Mesenchymal stem cell (in vitro differentiated cells and primary cell): ENCODE results near the gene SLC16A7.

ENCODE experiments used
- DNase-seq: peaks from one replicate; pipeline ENCODE4 v3.0.0-alpha.2; 2013
- H2AFZ ChIP-seq: one replicate; pipeline ENCODE4 v1.6.1; 2013; ENCODE audit warnings: low read depth, mild to moderate bottlenecking, control low read depth, inconsistent platforms, low read length, moderate library complexity
- H2AK5ac ChIP-seq: 2 replicates; pipeline ENCODE4 v1.6.1; 2013; ENCODE audit warnings: low read length, moderate library complexity, mild to moderate bottlenecking, inconsistent platforms; ENCODE audit not compliant: severe bottlenecking
- H2BK120ac ChIP-seq: one replicate; pipeline ENCODE4 v1.6.1; 2013; ENCODE audit warnings: low read depth, mild to moderate bottlenecking, inconsistent platforms, low read length, moderate library complexity
- H2BK12ac ChIP-seq, 2 experiments: one replicate each; pipeline ENCODE4 v1.6.1; 2013; ENCODE audit warnings: inconsistent platforms in 2 of 2, low read length in 2 of 2, mild to moderate bottlenecking in 2 of 2, moderate library complexity in 2 of 2, control low read depth in 1 of 2
- H2BK15ac ChIP-seq: one replicate; pipeline ENCODE4 v1.6.1; 2013; ENCODE audit warnings: mild to moderate bottlenecking, low read depth, inconsistent platforms; ENCODE audit not compliant: poor library complexity, severe bottlenecking
- H2BK5ac ChIP-seq: 2 replicates; pipeline ENCODE4 v1.6.1; 2013; ENCODE audit warnings: low read depth, mild to moderate bottlenecking, low read length, control low read depth, inconsistent platforms; ENCODE audit not compliant: poor library complexity, severe bottlenecking
- H3K14ac ChIP-seq, 2 experiments: one replicate each; pipeline ENCODE4 v1.6.1; 2013; ENCODE audit warnings: inconsistent platforms in 2 of 2, low read length in 2 of 2, control low read depth in 1 of 2, mild to moderate bottlenecking in 1 of 2, moderate library complexity in 1 of 2
- H3K18ac ChIP-seq, 2 experiments: one replicate each; pipeline ENCODE4 v1.6.1; 2013; ENCODE audit warnings: inconsistent platforms in 2 of 2, low read length in 2 of 2, control low read depth in 1 of 2, low read depth in 1 of 2, mild to moderate bottlenecking in 1 of 2
- H3K23ac ChIP-seq, 2 experiments: one replicate each; pipeline ENCODE4 v1.6.1; 2013; ENCODE audit warnings: inconsistent platforms in 2 of 2, low read length in 2 of 2, mild to moderate bottlenecking in 2 of 2, moderate library complexity in 2 of 2, control low read depth in 1 of 2
- H3K27ac ChIP-seq: 2 replicates; pipeline ENCODE4 v1.5.1; 2013; ENCODE audit warnings: mild to moderate bottlenecking, moderate library complexity, low read length, control low read depth, inconsistent platforms; ENCODE audit not compliant: poor library complexity, severe bottlenecking
- H3K27me3 ChIP-seq, 2 experiments: 2 replicates each; pipeline versions ENCODE4 v1.6.1 to v1.7.0; 2013; ENCODE audit warnings: low read length in 2 of 2, mild to moderate bottlenecking in 2 of 2, moderate library complexity in 2 of 2, control low read depth in 1 of 2, inconsistent platforms in 1 of 2; ENCODE audit not compliant: control insufficient read depth in 1 of 2, insufficient read depth in 1 of 2
- H3K36me3 ChIP-seq, 2 experiments: 2 replicates each; pipeline versions ENCODE4 v1.6.1 to v1.7.0; 2013; ENCODE audit warnings: low read length in 2 of 2, control low read depth in 1 of 2, inconsistent platforms in 1 of 2, low read depth in 1 of 2, mild to moderate bottlenecking in 1 of 2; ENCODE audit not compliant: insufficient read depth in 2 of 2, control insufficient read depth in 1 of 2
- H3K4ac ChIP-seq, 2 experiments: one replicate each; pipeline ENCODE4 v1.6.1; 2013; ENCODE audit warnings: inconsistent platforms in 2 of 2, low read length in 2 of 2, mild to moderate bottlenecking in 2 of 2, moderate library complexity in 2 of 2, control low read depth in 1 of 2, low read depth in 1 of 2
- H3K4me1 ChIP-seq: 2 replicates; pipeline ENCODE4 v1.6.1; 2013; ENCODE audit warnings: low read depth, low read length, control low read depth; ENCODE audit not compliant: control insufficient read depth, insufficient read depth
- H3K4me2 ChIP-seq: 2 replicates; pipeline ENCODE4 v1.6.1; 2013; ENCODE audit warnings: low read length, mild to moderate bottlenecking, inconsistent platforms; ENCODE audit not compliant: poor library complexity, severe bottlenecking
- H3K4me3 ChIP-seq, 2 experiments: 2 replicates each; pipeline versions ENCODE4 v1.5.1 to v1.7.0; 2013; ENCODE audit warnings: low read length in 2 of 2, mild to moderate bottlenecking in 2 of 2, control low read depth in 1 of 2, low read depth in 1 of 2; ENCODE audit not compliant: insufficient read depth in 1 of 2
- H3K79me1 ChIP-seq: replicated peaks from 2 replicates; pipeline ENCODE4 v1.6.1; 2013; ENCODE audit warnings: mild to moderate bottlenecking, control low read depth, low read length, inconsistent platforms; ENCODE audit not compliant: poor library complexity, severe bottlenecking
- H3K9ac ChIP-seq: 2 replicates; pipeline ENCODE4 v1.7.0; 2013; ENCODE audit warnings: mild to moderate bottlenecking, low read length, moderate library complexity
- H3K9me3 ChIP-seq: 2 replicates; pipeline ENCODE4 v1.7.0; 2013; ENCODE audit warnings: mild to moderate bottlenecking, low read length; ENCODE audit not compliant: control insufficient read depth
- H4K8ac ChIP-seq: one replicate; pipeline ENCODE4 v1.6.1; 2013; ENCODE audit warnings: inconsistent platforms, mild to moderate bottlenecking, low read length, moderate library complexity
- H4K91ac ChIP-seq: one replicate; pipeline ENCODE4 v1.6.1; 2013; ENCODE audit warnings: mild to moderate bottlenecking, low read length, inconsistent platforms
- WGBS: methylation state at CpG from one replicate; pipeline ENCODE4 v1.1.7; 2013; ENCODE audit warnings: mixed read lengths; 5-methylcytosine and 5-hydroxymethylcytosine counted together

Gene SLC16A7

GRCh38 chr12:59787610-59788009, 191.8 kb downstream of the SLC16A7 start:
- Histone ChIP-seq H3K27me3 (no peaks in the 10 kb centered on the region), H2BK5ac (no peak overlapping the region), H2AK5ac (no peak overlapping the region), H3K4me3 (no peak overlapping the region), H3K36me3 (peaks cover 0 to 19% of the 10 kb centered on the region in 2 experiments), H3K4me2 (no peak overlapping the region), H3K9me3 (peaks cover 16% of the 10 kb centered on the region), H3K79me1 (no peaks in the 10 kb centered on the region), H3K18ac (no peak overlapping the region), H3K27ac (no peak overlapping the region), H2BK15ac (no peak overlapping the region), H3K4ac (no peak overlapping the region), H2BK12ac (no peak overlapping the region), H4K8ac (no peak overlapping the region), H3K4me1 (no peaks in the 10 kb centered on the region), H2BK120ac (no peak overlapping the region), H2AFZ (no peak overlapping the region), H3K23ac (no peak overlapping the region), H3K14ac (no peak overlapping the region), H3K9ac (no peak overlapping the region), H4K91ac (no peak overlapping the region)
- no peak for DNase-seq
- WGBS = 77% methylated on average over 4 of the region's 4 CpGs

DNA sequence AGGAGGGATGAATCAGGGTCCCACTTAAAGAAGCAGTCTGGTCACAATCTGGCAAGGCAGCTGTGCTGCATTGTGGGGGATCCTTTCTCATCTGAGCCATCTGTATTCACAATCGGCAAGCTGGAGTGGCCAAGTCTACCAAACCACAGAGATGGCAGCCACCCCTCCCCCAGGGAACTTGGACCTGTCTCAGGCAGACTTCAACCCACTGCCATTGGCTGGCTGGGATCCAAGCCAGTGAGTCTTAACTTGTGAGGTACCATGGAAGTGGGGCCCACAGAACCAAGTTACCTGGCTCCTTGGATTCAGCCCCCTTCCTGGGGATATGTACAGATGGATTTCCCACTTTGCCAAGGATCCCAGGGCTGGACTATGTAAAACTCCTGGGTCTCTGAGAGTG, 196.8 kb downstream of the SLC16A7 start:
- Histone ChIP-seq H3K9me3 (peaks cover 67% of the 10 kb centered on the region), H3K79me1 (no peaks in the 10 kb centered on the region), H3K23ac (no peak overlapping the region), H2BK12ac (no peak overlapping the region), H2BK120ac (no peak overlapping the region), H3K36me3 (peaks cover 0 to 10% of the 10 kb centered on the region in 2 experiments), H3K4me3 (no peak overlapping the region), H3K18ac (no peak overlapping the region), H2BK5ac (no peak overlapping the region), H2BK15ac (no peak overlapping the region), H3K27ac (no peak overlapping the region), H3K14ac (no peak overlapping the region), H3K9ac (no peak overlapping the region), H3K4me2 (no peak overlapping the region), H2AFZ (no peak overlapping the region), H2AK5ac (no peak overlapping the region), H3K4ac (no peak overlapping the region), H3K27me3 (no peaks in the 10 kb centered on the region), H3K4me1 (no peaks in the 10 kb centered on the region), H4K91ac (no peak overlapping the region), H4K8ac (no peak overlapping the region)
- 100% methylated on average over 1 of the region's 1 CpG for WGBS
- DNase-seq = no peak

DNA sequence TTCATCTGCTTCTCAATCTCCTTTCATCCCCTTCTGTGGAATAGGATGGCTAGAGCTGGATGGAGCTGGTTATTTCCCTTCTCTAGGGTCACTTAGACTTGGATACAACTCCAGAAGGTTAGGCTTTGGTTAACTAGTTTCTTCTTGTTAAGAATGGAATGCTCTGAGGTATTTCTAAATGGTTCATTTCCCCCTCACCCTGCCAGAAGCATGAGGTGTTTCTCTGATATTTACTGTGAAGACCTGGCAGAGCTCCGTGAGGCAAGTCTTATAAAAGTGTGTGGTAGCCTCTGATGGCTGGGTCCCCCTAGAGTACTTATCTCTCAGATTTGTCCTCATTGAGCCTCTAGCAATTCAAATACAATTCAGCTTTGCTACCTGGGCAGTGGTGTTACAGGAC, 207.9 kb downstream of the SLC16A7 start:
- H3K9ac ChIP-seq = peak overlapping the region; percentile 55
- H3K18ac ChIP-seq = no peak overlapping the region
- H2AK5ac ChIP-seq = no peak overlapping the region
- no CpG with 5 or more reads among the region's 1 CpG for WGBS
- no peaks in the 10 kb centered on the region for H3K27me3 ChIP-seq
- no peak overlapping the region for H4K91ac ChIP-seq
- H3K36me3 ChIP-seq = no peaks in the 10 kb centered on the region
- H3K4me1 ChIP-seq = peaks cover 1% of the 10 kb centered on the region
- no peak overlapping the region for H2BK5ac ChIP-seq
- H4K8ac ChIP-seq = no peak overlapping the region
- H3K4ac ChIP-seq = no peak overlapping the region
- no peaks in the 10 kb centered on the region for H3K79me1 ChIP-seq
- H2AFZ ChIP-seq = no peak overlapping the region
- no peak overlapping the region for H3K23ac ChIP-seq
- peaks cover 11% of the 10 kb centered on the region for H3K9me3 ChIP-seq
- H3K14ac ChIP-seq = no peak overlapping the region
- H3K27ac ChIP-seq = peak overlapping the region; percentile 37
- peak; percentile 8 for DNase-seq
- H2BK15ac ChIP-seq = no peak overlapping the region
- H2BK120ac ChIP-seq = no peak overlapping the region
- no peak overlapping the region for H2BK12ac ChIP-seq
- peak overlapping the region in 1 of 2 experiments; percentile 59 for H3K4me3 ChIP-seq
- H3K4me2 ChIP-seq = no peak overlapping the region

GRCh38 chr12:59808317-59808910, 212.6 kb downstream of the SLC16A7 start:
- H2BK5ac ChIP-seq = no peak overlapping the region
- no peak overlapping the region for H3K27ac ChIP-seq
- peak; percentile 50 for DNase-seq
- H4K8ac ChIP-seq = no peak overlapping the region
- H2BK12ac ChIP-seq = no peak overlapping the region
- H3K27me3 ChIP-seq = no peaks in the 10 kb centered on the region
- H3K9me3 ChIP-seq = no peaks in the 10 kb centered on the region
- H3K18ac ChIP-seq = no peak overlapping the region
- H3K14ac ChIP-seq = no peak overlapping the region
- no peak overlapping the region for H2BK120ac ChIP-seq
- no peaks in the 10 kb centered on the region for H3K79me1 ChIP-seq
- H3K23ac ChIP-seq = no peak overlapping the region
- no peak overlapping the region for H2AFZ ChIP-seq
- H3K4ac ChIP-seq = no peak overlapping the region
- H3K4me3 ChIP-seq = no peak overlapping the region
- no peaks in the 10 kb centered on the region for H3K36me3 ChIP-seq
- peaks cover 1% of the 10 kb centered on the region for H3K4me1 ChIP-seq
- H2BK15ac ChIP-seq = no peak overlapping the region
- no peak overlapping the region for H3K9ac ChIP-seq
- no peak overlapping the region for H2AK5ac ChIP-seq
- WGBS = no CpG with 5 or more reads among the region's 3 CpGs
- H3K4me2 ChIP-seq = no peak overlapping the region
- no peak overlapping the region for H4K91ac ChIP-seq
